ENCODE results near the gene ZNF267.
"Not testable (repeated sequence)": the region's sequence is repeated elsewhere in the genome, so short reads cannot be mapped to it uniquely, and the experiment has no call there.

Gene ZNF267

DNA sequence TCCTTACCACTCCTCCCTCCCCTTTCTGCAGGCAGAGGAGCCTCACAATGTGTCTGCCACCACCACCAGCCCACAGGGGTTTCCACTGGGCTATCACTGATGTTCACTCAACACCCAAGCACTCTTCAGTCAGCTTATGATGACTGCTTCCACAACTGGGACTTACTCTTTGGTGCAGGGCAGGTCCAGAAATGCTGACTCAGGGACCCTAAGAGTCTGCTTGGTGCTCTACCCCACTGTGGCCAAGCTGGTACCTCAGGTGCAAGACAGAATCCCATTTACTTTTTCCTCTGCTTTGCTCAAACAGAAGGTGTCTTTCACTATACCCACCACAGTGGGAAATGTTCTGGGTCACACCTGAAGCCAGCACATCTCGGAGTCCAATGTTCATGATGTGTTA, 40.1 kb downstream of the ZNF267 start:
- DNase-seq (ENCODE audit: low read depth): no peak
- no peak for TF ChIP-seq CTCF (IDR thresholded peaks at IDR 0.05; ENCODE audit: insufficient read depth, low read depth, low read length, missing control alignments)
- no peak overlapping the region for H3K4me3 ChIP-seq (ENCODE audit: low read depth, low read length)

- no peak overlapping the region for H3K4me3 ChIP-seq (ENCODE audit: low read depth, low read length)
- TF ChIP-seq CTCF (IDR thresholded peaks at IDR 0.05; ENCODE audit: insufficient read depth, low read depth, low read length, missing control alignments): no peak
- no peak for DNase-seq (ENCODE audit: low read depth)
Observed at GRCh38 chr16:31916056-31916488, 42.5 kb downstream of the ZNF267 start.

DNA sequence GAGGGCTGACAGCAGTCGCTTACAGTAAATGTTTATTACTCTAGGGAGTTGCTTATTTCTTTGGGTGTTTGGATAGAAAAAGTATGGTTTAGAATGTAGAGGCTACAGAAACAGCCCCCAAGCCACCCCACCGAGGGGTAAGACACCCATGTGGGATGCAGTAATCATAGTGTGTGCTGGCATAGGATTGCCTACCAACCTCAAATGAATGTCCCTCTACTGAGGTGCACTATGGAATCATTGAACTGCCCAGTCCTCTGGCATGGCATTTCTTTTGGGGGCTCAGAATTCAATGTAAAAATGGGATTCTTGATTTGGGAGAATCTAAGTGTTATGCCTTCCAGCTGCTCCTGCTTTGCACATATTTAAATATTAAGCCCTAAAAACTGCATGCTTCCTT, 46.8 kb downstream of the ZNF267 start:
- DNase-seq (ENCODE audit: low read depth): no peak
- no peak for TF ChIP-seq CTCF (IDR thresholded peaks at IDR 0.05; ENCODE audit: insufficient read depth, low read depth, low read length, missing control alignments)
- no peak overlapping the region for H3K4me3 ChIP-seq (ENCODE audit: low read depth, low read length)

DNA sequence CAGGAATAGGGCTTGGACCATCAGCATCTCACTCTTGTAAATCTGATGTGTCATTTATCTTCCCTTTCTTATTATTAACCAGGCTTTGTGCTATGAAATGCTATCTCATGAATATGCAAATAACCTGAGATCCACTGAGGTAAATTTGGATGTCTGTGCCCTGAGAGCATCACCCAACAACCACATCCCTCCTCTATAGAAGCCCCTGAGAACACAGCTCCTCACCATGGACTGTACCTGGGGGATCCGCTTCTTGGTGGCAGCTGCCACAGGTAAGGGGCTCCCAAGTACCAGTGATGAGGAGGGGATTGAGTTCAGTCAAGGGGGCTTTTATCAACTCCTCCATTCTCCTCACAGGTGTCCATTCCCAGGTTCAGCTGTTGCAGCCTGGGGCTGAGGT, 78.2 kb downstream of the ZNF267 start:
- not testable (repeated sequence) for DNase-seq (ENCODE audit: low read depth); H3K4me3 ChIP-seq (ENCODE audit: low read depth, low read length)

DNA sequence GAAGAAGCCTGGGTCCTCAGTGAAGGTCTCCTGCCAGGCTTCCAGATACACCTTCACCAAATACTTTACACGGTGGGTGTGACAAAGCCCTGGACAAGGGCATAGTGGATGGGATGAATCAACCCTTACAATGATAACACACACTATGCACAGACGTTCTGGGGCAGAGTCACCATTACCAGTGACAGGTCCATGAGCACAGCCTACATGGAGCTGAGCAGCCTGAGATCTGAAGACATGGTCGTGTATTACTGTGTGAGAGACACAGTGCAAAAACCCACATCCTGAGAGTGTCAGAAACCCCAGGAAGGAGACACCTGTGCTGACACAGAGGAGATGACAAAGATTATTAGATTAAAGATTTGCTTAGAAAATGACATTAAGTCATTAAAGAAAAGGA, 78.6 kb downstream of the ZNF267 start:
- not testable (repeated sequence) for H3K4me3 ChIP-seq (ENCODE audit: low read depth, low read length); DNase-seq (ENCODE audit: low read depth)

DNA sequence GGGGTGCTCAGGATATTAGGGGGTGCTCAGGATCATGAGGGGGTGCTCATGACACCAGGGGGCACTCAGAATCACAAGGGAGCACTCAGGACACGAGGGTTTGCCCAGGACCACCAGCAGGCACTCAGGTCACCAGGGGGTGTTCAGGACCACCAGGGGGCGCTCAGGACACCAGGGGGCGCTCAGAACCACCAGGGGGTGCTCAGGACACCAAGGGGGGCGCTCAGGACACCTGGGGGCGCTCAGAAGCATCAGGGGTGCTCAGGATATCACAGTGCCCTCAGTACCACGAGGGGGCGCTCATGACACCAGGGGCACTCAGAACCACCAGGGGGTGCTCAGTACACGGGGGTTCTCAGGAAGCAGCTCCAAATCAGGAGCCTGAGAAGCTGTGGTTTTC, 82.6 kb downstream of the ZNF267 start:
- H3K4me3 ChIP-seq (ENCODE audit: low read depth, low read length): not testable (repeated sequence)
- peak; percentile 9 for TF ChIP-seq CTCF (IDR thresholded peaks at IDR 0.05; ENCODE audit: insufficient read depth, low read depth, low read length, missing control alignments)
- peak; percentile 28 for DNase-seq (ENCODE audit: low read depth)

DNA sequence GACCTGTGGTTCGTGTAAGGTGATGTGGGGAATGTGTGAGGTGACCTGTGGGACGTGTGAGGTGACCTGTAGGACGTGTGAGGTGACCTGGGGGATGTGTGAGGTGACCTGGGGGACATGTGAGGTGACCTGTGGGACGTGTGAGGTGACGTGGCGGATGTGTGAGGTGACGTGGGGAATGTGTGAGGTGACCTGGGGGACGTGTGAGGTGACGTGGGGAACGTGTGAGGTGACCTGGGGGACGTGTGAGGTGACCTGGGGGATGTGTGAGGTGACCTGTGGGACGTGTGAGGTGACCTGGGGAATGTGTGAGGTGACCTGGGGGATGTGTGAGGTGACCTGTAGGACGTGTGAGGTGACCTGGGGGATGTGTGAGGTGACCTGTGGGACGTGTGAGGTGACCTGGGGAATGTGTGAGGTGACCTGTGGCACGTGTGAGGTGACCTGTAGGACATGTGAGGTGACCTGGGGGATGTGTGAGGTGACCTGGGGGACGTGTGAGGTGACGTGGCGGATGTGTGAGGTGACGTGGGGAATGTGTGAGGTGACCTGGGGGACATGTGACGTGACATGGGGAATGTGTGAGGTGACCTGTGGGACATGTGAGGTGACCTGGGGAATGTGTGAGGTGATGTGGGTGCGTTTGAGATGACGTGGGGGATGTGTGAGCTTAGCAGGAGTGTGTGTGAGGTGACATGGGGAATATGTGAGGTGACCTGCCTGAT, 86.7 kb downstream of the ZNF267 start:
- H3K4me3 ChIP-seq (ENCODE audit: low read depth, low read length); DNase-seq (ENCODE audit: low read depth): not testable (repeated sequence)

All from GM12865 (cell line).